Activated T-cell treated with anti-CD3 and anti-CD28 coated beads, Interleukin-2, amount 50 U/mL, for 72 hours (primary cell): Measurements from ENCODE around the gene ZFAND6. TPM values are rescaled to one million over a fixed set of nuclear protein-coding genes. Genes with fewer than 3 reads are reported as not detected.
"Not testable (repeated sequence)": the region's sequence is repeated elsewhere in the genome, so short reads cannot be mapped to it uniquely, and the experiment has no call there.

Experiments
- ATAC-seq, 2 donors: fragments of 150-1000 bp; cut with Tn5 transposase; replicated peaks in 1 of 2; 2 replicates each; pipeline ENCODE4 v1.10.0; 2021; ENCODE audit warnings: moderate library complexity in 2 of 2, mild to moderate bottlenecking in 1 of 2
- DNase-seq, 2 donors: peaks; one replicate each; pipeline ENCODE4 v3.0.0; 2021 to 2022; ENCODE audit warnings: mixed read lengths in 1 of 2
- H3K27ac Mint-ChIP-seq: one replicate; pipeline ENCODE4 v1.8.0; 2022; ENCODE audit warnings: mild to moderate bottlenecking, moderate library complexity, mixed read lengths
- H3K27me3 Mint-ChIP-seq: one replicate; pipeline ENCODE4 v1.8.0; 2022; ENCODE audit warnings: low read depth, mixed read lengths
- H3K36me3 Mint-ChIP-seq, 2 donors: one replicate each; pipeline ENCODE4 v1.8.0; 2022; ENCODE audit warnings: mixed read lengths in 2 of 2, mild to moderate bottlenecking in 1 of 2; ENCODE audit not compliant: insufficient read depth in 2 of 2
- H3K4me1 Mint-ChIP-seq: one replicate; pipeline ENCODE4 v1.8.0; 2022; ENCODE audit warnings: low read depth, mixed read lengths
- H3K4me3 Mint-ChIP-seq, 2 donors: one replicate each; pipeline ENCODE4 v1.8.0; 2022; ENCODE audit warnings: mild to moderate bottlenecking in 2 of 2, mixed read lengths in 2 of 2, moderate library complexity in 2 of 2
- H3K9me3 Mint-ChIP-seq, 2 donors: one replicate each; pipeline ENCODE4 v1.8.0; 2022; ENCODE audit warnings: mixed read lengths in 2 of 2
- total RNA-seq, 2 donors: library from RNA; stranded (reverse); gene quantifications; one replicate each; pipeline ENCODE4 v1.2.3, GENCODE V29; 2022

The ZFAND6 gene
- total RNA-seq, 2 donors from 2014 or later, result 43.9 to 44.1 TPM

GRCh38 chr15:80090879-80091503 is 31.5 kb downstream of the ZFAND6 start:
- Mint-ChIP-seq H3K4me1 (peaks cover 59% of the 10 kb centered on the region), H3K27me3 (no peaks in the 10 kb centered on the region), H3K9me3 (no peaks in the 10 kb centered on the region), H3K4me3 (no peak overlapping the region), H3K27ac (peak overlapping the region; percentile 25), H3K36me3 (peaks cover 0 to 2% of the 10 kb centered on the region in 2 donors)
- DNase-seq (no peak), ATAC-seq (no peak)

DNA sequence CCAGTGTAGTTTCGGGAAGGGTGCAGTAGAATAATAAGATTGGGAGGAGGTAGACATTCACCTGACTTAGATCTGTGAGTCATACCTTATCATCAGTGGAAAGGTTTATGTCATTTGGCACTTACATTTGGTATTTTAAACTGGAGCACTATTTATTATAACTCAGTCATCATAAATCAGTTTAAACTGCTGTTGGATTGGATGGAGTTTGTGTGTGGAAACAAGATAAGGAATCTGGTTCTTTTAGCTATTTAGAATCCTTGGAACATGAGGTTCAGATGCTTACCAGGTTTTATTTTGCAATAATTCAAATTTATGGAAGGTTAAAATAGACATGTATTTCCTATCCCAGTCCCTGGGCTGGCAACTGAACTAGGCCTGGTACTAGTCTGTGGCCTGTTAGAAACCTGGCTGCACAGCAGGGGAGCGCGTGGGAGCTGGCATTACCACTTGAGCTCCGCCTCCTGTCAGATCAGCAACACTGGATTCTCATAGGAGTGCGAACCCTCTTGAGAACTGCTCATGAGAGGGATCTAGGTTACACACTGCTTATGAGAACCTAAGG is 34.5 kb downstream of the ZFAND6 start:
- ATAC-seq (peak; percentile 32 to 44), DNase-seq (no peak)
- Mint-ChIP-seq H3K27me3 (no peaks in the 10 kb centered on the region), H3K4me3 (no peak overlapping the region), H3K9me3 (no peaks in the 10 kb centered on the region), H3K36me3 (peaks cover 0 to under 1% of the 10 kb centered on the region in 2 donors), H3K4me1 (peaks cover 51% of the 10 kb centered on the region), H3K27ac (no peak overlapping the region)

GRCh38 chr15:80095511-80095910 is 36.0 kb downstream of the ZFAND6 start:
- Mint-ChIP-seq H3K27me3 (no peaks in the 10 kb centered on the region), H3K36me3 (no peaks in the 10 kb centered on the region), H3K9me3 (no peaks in the 10 kb centered on the region), H3K4me1 (peaks cover 41% of the 10 kb centered on the region), H3K27ac (no peak overlapping the region), H3K4me3 (no peak overlapping the region)
- DNase-seq (no peak), ATAC-seq (no peak)

DNA sequence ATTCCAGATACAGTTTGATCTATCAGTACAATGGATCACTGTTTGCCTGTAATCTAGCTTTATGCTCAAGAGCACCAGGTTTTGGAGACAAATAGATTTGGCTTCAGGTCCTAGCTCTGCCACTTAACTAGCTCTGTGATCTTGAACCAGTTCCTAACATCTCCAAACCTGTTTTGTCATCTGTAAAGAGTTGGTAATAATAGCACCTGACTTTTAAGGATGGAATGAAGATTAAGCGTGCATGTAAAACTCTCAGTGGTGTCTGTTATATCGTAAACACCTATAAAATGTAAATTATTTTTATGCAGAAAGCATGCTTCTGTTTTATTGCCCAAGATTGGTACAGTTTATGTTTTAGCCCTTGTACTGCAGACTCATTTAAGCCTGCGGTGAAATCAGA is 36.5 kb downstream of the ZFAND6 start:
- no peaks in the 10 kb centered on the region for H3K9me3 Mint-ChIP-seq
- peaks cover 37% of the 10 kb centered on the region for H3K4me1 Mint-ChIP-seq
- H3K36me3 Mint-ChIP-seq, result peaks cover 0 to 3% of the 10 kb centered on the region in 2 donors
- no peak for ATAC-seq
- DNase-seq, result no peak
- no peak overlapping the region for H3K27ac Mint-ChIP-seq
- H3K4me3 Mint-ChIP-seq, result no peak overlapping the region
- H3K27me3 Mint-ChIP-seq, result no peaks in the 10 kb centered on the region

GRCh38 chr15:80098341-80098740 is 38.9 kb downstream of the ZFAND6 start:
- ATAC-seq (no peak), DNase-seq (no peak)
- Mint-ChIP-seq H3K36me3 (peaks cover 0 to 3% of the 10 kb centered on the region in 2 donors), H3K4me3 (no peak overlapping the region), H3K27ac (no peak overlapping the region), H3K4me1 (peaks cover 39% of the 10 kb centered on the region), H3K9me3 (no peaks in the 10 kb centered on the region), H3K27me3 (no peaks in the 10 kb centered on the region)

GRCh38 chr15:80099241-80099640 is 39.8 kb downstream of the ZFAND6 start:
- Mint-ChIP-seq H3K27ac (no peak overlapping the region), H3K4me3 (no peak overlapping the region), H3K9me3 (no peaks in the 10 kb centered on the region), H3K27me3 (no peaks in the 10 kb centered on the region), H3K36me3 (peaks cover 0 to 3% of the 10 kb centered on the region in 2 donors), H3K4me1 (peaks cover 32% of the 10 kb centered on the region)
- ATAC-seq (no peak), DNase-seq (no peak)

DNA sequence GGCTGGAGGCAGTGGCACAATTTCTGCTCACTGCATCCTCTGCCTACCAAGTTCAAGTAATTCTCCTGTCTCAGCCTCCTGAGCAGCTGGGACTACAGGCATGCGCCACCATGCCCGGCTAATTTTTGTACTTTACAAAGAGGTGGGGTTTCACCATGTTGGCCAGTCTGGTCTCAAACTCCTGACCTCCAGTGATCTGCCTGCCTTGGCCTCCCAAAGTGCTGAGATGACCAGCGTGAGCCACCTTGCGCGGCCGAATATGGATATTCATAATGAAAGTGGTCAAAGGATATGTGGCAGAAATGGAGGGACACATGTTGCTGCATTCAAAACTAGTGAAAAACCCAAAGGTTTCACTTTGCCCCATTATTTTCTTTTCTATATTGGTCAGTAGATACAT is 40.2 kb downstream of the ZFAND6 start:
- not testable (repeated sequence) for H3K36me3 Mint-ChIP-seq, H3K9me3 Mint-ChIP-seq, DNase-seq, ATAC-seq, H3K4me3 Mint-ChIP-seq, H3K27me3 Mint-ChIP-seq, H3K27ac Mint-ChIP-seq
- peaks cover 32% of the 10 kb centered on the region for H3K4me1 Mint-ChIP-seq

DNA sequence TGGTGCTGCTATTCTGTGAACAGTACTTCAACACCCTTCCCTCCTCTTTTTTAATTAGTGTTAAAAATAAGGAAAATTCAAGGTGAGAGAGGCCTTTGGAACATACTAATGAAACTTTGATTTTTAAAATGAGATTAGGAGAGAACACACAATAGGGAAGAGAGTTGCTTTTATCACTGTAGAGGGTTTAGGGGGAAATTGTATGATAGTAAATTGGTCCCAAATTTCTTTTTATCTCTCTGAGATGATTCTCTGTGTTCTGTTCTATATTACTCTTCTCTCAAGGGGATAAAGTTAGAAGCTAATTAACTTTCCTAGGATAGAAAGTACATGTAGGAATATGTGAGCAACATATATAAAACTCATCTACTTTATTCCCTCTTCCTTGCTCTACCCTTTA is 40.8 kb downstream of the ZFAND6 start:
- H3K4me1 Mint-ChIP-seq, result peaks cover 32% of the 10 kb centered on the region
- no peak for DNase-seq
- H3K4me3 Mint-ChIP-seq, result no peak overlapping the region
- ATAC-seq, result no peak
- peaks cover 0 to 3% of the 10 kb centered on the region in 2 donors for H3K36me3 Mint-ChIP-seq
- H3K9me3 Mint-ChIP-seq, result no peaks in the 10 kb centered on the region
- no peak overlapping the region for H3K27ac Mint-ChIP-seq
- H3K27me3 Mint-ChIP-seq, result no peaks in the 10 kb centered on the region

DNA sequence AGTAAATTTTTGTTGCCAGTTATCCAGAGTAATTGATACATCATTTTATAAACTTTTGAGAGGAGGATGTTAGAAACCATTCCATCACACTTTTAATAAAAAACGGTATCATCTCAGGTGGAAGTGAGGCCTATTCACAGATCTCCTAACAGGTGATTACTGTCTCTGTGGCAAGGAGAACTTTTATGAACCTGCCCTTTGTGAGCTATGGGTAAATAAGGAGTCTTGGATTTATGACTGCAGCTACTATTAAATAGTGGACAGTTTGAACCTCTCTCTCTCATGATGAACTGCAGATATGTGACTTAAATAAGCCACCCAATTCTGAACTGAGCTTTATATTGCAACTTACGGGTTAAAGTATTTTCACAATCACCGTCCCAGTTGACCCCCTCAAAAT is 45.7 kb downstream of the ZFAND6 start:
- Mint-ChIP-seq H3K27ac (no peak overlapping the region), H3K4me3 (peak overlapping the region in 1 of 2 donors; percentile 25), H3K36me3 (peaks cover 0 to 3% of the 10 kb centered on the region in 2 donors), H3K9me3 (no peaks in the 10 kb centered on the region), H3K4me1 (peaks cover 38% of the 10 kb centered on the region), H3K27me3 (no peaks in the 10 kb centered on the region)
- ATAC-seq (no peak), DNase-seq (no peak)

GRCh38 chr15:80105595-80105994 is 46.1 kb downstream of the ZFAND6 start:
- DNase-seq, result no peak
- Mint-ChIP-seq H3K36me3 (peaks cover 0 to 3% of the 10 kb centered on the region in 2 donors), H3K9me3 (no peaks in the 10 kb centered on the region), H3K4me3 (peak overlapping the region in 1 of 2 donors; percentile 25), H3K4me1 (peaks cover 42% of the 10 kb centered on the region), H3K27me3 (no peaks in the 10 kb centered on the region), H3K27ac (no peak overlapping the region)
- ATAC-seq, result peak; percentile 92 to 98

GRCh38 chr15:80106051-80106450 is 46.6 kb downstream of the ZFAND6 start:
- Mint-ChIP-seq H3K4me1 (peaks cover 46% of the 10 kb centered on the region), H3K36me3 (no peaks in the 10 kb centered on the region), H3K27me3 (no peaks in the 10 kb centered on the region), H3K9me3 (no peaks in the 10 kb centered on the region), H3K4me3 (no peak overlapping the region), H3K27ac (no peak overlapping the region)
- no peak for ATAC-seq
- no peak for DNase-seq

DNA sequence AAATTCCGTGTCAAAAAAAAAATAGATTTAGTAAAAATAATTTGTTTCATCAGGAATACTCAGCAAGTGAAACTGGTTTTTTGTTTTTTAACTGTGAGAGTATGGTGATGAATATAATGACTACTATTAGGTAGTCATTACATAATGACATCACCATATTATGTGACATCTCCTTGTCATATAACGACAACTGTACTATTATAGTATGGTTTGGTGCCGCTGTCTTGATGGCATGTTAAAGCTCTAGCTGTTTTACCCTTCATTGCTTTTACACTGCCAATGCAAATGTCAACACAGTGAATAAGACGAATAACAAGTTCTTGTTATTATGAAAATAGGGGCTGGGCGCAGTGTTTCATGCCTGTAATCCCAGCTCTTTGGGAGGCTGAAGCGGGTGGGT is 47.7 kb downstream of the ZFAND6 start:
- DNase-seq (no peak), ATAC-seq (no peak)
- Mint-ChIP-seq H3K9me3 (no peaks in the 10 kb centered on the region), H3K27me3 (no peaks in the 10 kb centered on the region), H3K4me3 (no peak overlapping the region), H3K27ac (no peak overlapping the region), H3K4me1 (peaks cover 51% of the 10 kb centered on the region), H3K36me3 (no peaks in the 10 kb centered on the region)

GRCh38 chr15:80107774-80108173 is 48.3 kb downstream of the ZFAND6 start:
- Mint-ChIP-seq H3K27me3 (no peaks in the 10 kb centered on the region), H3K9me3 (no peaks in the 10 kb centered on the region), H3K4me3 (no peak overlapping the region), H3K4me1 (peaks cover 46% of the 10 kb centered on the region), H3K27ac (no peak overlapping the region), H3K36me3 (no peaks in the 10 kb centered on the region)
- DNase-seq, result no peak
- ATAC-seq, result no peak

- Mint-ChIP-seq H3K4me1 (peaks cover 47% of the 10 kb centered on the region), H3K9me3 (no peaks in the 10 kb centered on the region)
- ATAC-seq, result no peak
Measured at GRCh38 chr15:80109388-80109787, 49.9 kb downstream of the ZFAND6 start.

More at GRCh38 chr15:80109388-80109787, 49.9 kb downstream of the ZFAND6 start:
- DNase-seq, result no peak
- Mint-ChIP-seq H3K36me3 (no peaks in the 10 kb centered on the region), H3K4me3 (no peak overlapping the region), H3K27ac (no peak overlapping the region), H3K27me3 (no peaks in the 10 kb centered on the region)
